ENCODE measurements around the gene GJC2. TPM values are rescaled to one million over a fixed set of nuclear protein-coding genes. Genes with fewer than 3 reads are reported as not detected.

Gene GJC2
- total RNA-seq, 1 experiment from 2014 or later = 1.6 TPM

- H3K23ac ChIP-seq (ENCODE audit: insufficient read length, low read depth, low read length) = no peak overlapping the region
- H3T11ph ChIP-seq (ENCODE audit: low read length) = no peak overlapping the region
- no peak overlapping the region for H3K14ac ChIP-seq (ENCODE audit: insufficient read depth, low read length)
- H3K27ac Mint-ChIP-seq = no peak overlapping the region
- no peak overlapping the region for H3K56ac ChIP-seq (ENCODE audit: insufficient read length, low read depth, low read length)
- H2BK12ac ChIP-seq (ENCODE audit: insufficient read length, low read depth, low read length) = no peak overlapping the region
- H2BK120ac ChIP-seq (ENCODE audit: low read depth, low read length, poor library complexity, severe bottlenecking) = no peak overlapping the region
- no peak overlapping the region for H3K27ac ChIP-seq (ENCODE audit: insufficient read length, low read depth, low read length)
- H3K27me3 Mint-ChIP-seq (ENCODE audit: low read depth) = no peaks in the 10 kb centered on the region; the same call in none of the 2 replicates
- WGBS (ENCODE audit: extremely low coverage, insufficient read length, low lambda C conversion rate) = no CpG with 5 or more reads among the region's 12 CpGs
- H4K20me1 ChIP-seq (ENCODE audit: control insufficient read depth, insufficient read depth, insufficient read length) = no peaks in the 10 kb centered on the region
- H3K4me2 ChIP-seq (ENCODE audit: insufficient read depth, insufficient read length, low read length) = no peak overlapping the region
- no peak overlapping the region for H4K8ac ChIP-seq (replicated peaks; ENCODE audit: insufficient read length, low read depth, low read length)
- no peak overlapping the region for H2BK15ac ChIP-seq (ENCODE audit: low read depth, low read length)
- 0 out of 2 replicates have a peak, but pooled peaks cover 1% of the 10 kb centered on the region for H3K79me2 ChIP-seq (ENCODE audit: insufficient read depth, low read length)
- no peaks in the 10 kb centered on the region for H3K27me3 ChIP-seq (ENCODE audit: insufficient read depth, low read length)
- no peak overlapping the region for H3K9ac ChIP-seq (ENCODE audit: extremely low read depth, insufficient read length, low read length)
- no peak overlapping the region for H4K91ac ChIP-seq (ENCODE audit: insufficient read length, low read depth, low read length)
- H3K36me3 Mint-ChIP-seq (ENCODE audit: insufficient read depth in 1 of 3, low read depth in 3 of 3) = peaks cover 0 to 3% (median 2%) of the 10 kb centered on the region in 3 experiments; a peak in 2 of 7 replicates
- H2AK5ac ChIP-seq (ENCODE audit: insufficient read length, low read length) = no peak overlapping the region
- H3K23me2 ChIP-seq (ENCODE audit: insufficient read length, low read depth, low read length, poor library complexity, severe bottlenecking) = peaks cover 2% of the 10 kb centered on the region
- H3K4ac ChIP-seq (ENCODE audit: low read depth, low read length) = no peak overlapping the region
- H2BK20ac ChIP-seq (ENCODE audit: low read depth, low read length, poor library complexity, severe bottlenecking) = no peak overlapping the region
- no peaks in the 10 kb centered on the region for H3K9me3 ChIP-seq (ENCODE audit: control insufficient read depth, low read depth, low read length)
- H3K4me1 Mint-ChIP-seq = peaks cover 12 to 18% of the 10 kb centered on the region in 2 experiments
- no peak overlapping the region for H2AFZ ChIP-seq (ENCODE audit: low read length)
- no peaks in the 10 kb centered on the region for H3K4me1 ChIP-seq (ENCODE audit: insufficient read depth, low read length)
- no peak for DNase-seq
- no peak overlapping the region for H2BK5ac ChIP-seq (ENCODE audit: insufficient read length, low read length)
- no peak overlapping the region for H4K5ac ChIP-seq (ENCODE audit: insufficient read length, low read depth, low read length)
- no peak overlapping the region for H3K4me3 Mint-ChIP-seq
- no peaks in the 10 kb centered on the region for H3K79me1 ChIP-seq (ENCODE audit: insufficient read depth, low read depth, low read length, poor library complexity, severe bottlenecking)
- peaks cover 0 to 2% of the 10 kb centered on the region in 2 experiments; a peak in 1 of 5 replicates for H3K9me3 Mint-ChIP-seq
- TF ChIP-seq, protein P1, sequence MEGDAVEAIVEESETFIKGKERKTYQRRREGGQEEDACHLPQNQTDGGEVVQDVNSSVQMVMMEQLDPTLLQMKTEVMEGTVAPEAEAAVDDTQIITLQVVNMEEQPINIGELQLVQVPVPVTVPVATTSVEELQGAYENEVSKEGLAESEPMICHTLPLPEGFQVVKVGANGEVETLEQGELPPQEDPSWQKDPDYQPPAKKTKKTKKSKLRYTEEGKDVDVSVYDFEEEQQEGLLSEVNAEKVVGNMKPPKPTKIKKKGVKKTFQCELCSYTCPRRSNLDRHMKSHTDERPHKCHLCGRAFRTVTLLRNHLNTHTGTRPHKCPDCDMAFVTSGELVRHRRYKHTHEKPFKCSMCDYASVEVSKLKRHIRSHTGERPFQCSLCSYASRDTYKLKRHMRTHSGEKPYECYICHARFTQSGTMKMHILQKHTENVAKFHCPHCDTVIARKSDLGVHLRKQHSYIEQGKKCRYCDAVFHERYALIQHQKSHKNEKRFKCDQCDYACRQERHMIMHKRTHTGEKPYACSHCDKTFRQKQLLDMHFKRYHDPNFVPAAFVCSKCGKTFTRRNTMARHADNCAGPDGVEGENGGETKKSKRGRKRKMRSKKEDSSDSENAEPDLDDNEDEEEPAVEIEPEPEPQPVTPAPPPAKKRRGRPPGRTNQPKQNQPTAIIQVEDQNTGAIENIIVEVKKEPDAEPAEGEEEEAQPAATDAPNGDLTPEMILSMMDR (conservative IDR thresholded peaks at IDR 0.05) = no peak
- H3K18ac ChIP-seq (ENCODE audit: insufficient read length, low read depth, low read length) = no peak overlapping the region
Observed at GRCh38 chr1:228168563-228169270, 19.0 kb downstream of the GJC2 start.

Measured in H9 (cell line).